GM12874 (cell line): ENCODE results near the gene TTC38.

Experiments used
- TF ChIP-seq, protein P1 (sequence below): IDR thresholded peaks from 2 replicates; pipeline ENCODE4 v1.5.1; 2011; ENCODE audit warnings: low read depth, mild to moderate bottlenecking, control low read depth, low read length, moderate library complexity; ENCODE audit not compliant: insufficient read depth

The TTC38 gene

DNA sequence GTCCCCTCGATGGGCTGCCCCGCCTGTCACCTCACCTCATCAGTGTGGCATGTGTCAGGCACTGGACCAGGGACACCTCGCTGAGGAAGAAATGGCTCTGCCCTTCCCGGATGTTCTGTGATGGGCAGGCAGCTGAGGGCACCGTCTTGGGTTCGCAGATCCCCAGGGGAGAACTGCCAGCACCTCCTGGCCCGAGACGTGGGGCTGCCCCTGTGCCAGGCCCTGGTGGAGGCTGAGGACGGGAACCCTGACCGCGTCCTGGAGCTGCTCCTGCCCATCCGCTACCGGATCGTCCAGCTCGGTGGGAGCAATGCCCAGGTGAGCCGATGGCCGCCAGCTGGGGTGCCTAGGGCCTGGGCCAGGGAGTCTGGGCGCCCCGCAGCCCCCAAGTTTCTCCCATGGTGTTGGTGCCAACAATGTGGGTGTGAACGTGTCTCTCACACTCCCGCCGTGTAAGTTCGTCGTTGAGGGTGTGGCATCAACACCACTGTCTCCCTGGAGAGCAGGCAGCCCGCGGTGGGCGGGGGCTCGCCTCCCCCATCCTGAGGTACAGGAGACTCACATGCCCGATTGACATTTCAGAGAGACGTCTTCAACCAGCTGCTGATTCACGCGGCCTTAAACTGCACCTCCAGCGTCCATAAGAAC is 21.6 kb downstream of the TTC38 start:
- TF ChIP-seq, protein P1, sequence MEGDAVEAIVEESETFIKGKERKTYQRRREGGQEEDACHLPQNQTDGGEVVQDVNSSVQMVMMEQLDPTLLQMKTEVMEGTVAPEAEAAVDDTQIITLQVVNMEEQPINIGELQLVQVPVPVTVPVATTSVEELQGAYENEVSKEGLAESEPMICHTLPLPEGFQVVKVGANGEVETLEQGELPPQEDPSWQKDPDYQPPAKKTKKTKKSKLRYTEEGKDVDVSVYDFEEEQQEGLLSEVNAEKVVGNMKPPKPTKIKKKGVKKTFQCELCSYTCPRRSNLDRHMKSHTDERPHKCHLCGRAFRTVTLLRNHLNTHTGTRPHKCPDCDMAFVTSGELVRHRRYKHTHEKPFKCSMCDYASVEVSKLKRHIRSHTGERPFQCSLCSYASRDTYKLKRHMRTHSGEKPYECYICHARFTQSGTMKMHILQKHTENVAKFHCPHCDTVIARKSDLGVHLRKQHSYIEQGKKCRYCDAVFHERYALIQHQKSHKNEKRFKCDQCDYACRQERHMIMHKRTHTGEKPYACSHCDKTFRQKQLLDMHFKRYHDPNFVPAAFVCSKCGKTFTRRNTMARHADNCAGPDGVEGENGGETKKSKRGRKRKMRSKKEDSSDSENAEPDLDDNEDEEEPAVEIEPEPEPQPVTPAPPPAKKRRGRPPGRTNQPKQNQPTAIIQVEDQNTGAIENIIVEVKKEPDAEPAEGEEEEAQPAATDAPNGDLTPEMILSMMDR, result no peak

DNA sequence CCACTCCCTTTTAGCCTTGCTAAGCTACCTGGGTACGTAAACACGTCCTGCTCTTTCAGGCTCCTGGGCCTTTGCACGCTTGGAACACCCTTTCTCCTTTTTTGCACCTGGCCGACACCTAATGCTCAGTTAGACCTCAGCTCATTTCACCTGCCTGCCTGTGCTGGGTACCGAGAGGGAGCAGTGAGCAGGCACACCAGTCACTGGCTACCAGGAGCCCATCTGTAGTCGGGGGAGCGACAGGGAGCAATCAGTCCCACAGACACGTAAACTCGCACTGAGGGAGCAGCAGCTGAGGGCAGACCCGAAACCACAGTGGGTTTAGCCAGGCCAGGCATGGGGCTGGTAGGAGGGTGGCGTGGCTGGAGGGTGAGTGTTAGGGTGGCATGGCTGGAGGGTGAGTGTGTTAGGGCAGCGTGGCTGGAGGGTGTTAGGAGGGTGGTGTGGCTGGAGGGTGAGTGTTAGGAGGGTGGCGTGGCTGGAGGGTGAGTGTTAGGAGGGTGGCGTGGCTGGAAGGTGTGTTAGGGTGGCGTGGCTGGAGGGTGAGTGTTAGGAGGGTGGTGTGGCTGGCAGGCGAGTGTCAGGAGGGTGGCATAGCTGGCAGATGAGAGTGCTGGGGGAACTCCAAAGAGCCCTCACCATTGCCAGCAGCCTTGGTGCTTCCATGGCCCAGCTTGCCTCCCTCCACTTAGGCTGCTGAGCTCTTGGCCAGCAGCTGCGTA is 22.5 kb downstream of the TTC38 start:
- TF ChIP-seq, protein P1, result no peak

DNA sequence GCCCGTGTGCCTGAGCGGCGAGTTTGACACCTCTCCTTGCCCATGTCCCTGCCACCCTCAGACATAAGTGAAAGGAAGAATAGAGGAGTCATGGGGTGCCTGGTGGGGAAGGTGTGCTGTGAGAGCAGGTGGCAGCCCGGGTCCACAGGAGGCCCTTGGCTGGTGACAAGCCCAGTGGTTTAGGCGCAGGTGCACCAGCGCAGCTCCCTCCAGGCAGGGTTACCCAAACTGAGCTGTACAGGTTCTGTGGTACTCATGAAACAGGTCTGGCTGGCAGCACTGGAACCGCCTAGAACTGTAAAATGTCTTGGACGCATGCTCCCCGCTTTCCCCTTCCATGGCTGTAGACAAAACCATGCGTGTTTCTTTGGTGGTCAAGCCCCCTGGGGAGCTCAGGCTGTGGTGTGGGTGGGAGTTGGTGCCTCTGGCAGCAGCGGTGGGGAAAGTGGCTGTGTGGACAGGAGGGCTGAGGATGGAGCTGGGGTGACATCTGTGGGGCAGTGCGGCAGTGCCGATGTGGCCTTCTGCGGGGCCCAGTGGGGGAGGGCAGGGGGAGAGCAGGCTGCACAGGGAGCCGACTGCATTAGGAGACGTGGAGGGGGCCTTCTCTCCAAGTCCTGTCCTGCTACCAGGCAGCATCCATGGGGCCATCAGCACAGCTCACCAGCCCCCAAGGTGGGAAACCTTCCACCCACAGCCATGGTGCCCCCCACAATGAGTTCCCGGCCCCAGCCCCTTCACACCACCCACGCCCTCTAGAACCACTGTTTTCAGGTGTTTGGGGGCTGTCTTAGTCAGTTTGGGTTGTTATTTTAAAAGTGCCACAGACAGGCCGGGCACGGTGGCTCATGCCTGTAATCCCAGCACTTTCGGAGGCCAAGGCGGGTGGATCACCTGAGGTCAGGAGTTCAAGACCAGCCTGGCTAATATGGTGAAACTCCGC is 23.3 kb downstream of the TTC38 start:
- TF ChIP-seq, protein P1, result no peak

DNA sequence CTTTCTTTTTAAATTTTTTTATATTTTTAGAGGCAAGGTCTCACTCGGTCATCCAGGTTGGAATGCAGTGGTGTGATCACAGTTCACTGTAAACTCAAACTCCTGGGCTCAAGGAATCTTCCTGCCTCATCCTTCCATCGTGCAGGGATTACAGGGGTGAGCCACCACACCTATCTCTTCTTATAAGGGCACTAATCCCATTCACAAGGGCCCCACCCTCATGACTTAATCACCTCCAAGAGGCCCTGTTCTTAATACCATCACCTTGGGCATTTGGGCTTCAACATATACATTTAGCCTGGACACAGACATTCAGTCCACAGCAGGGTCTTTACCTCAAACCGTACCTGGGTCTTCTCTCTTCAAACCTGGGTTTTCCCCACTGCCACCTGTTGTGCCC is 24.4 kb downstream of the TTC38 start:
- TF ChIP-seq, protein P1, result no peak

DNA sequence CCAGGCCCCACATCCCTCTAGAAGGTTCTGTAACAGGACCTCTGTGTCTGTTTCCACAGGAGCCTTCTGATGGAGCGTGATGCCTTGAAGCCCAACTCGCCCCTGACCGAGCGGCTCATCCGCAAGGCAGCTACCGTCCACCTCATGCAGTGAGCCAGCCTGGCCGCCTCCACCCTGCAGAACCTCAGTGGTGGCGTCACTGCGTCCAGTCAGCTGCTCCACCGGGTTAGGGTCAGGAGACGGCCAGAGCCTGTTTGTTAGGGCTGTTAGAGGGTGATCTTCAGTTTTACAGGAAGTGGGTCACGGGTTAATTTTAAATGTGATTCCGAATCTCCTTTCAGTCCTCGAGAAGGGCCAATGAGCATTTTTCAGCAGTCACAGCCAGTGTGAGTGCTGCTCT is 24.9 kb downstream of the TTC38 start:
- TF ChIP-seq, protein P1, result no peak

DNA sequence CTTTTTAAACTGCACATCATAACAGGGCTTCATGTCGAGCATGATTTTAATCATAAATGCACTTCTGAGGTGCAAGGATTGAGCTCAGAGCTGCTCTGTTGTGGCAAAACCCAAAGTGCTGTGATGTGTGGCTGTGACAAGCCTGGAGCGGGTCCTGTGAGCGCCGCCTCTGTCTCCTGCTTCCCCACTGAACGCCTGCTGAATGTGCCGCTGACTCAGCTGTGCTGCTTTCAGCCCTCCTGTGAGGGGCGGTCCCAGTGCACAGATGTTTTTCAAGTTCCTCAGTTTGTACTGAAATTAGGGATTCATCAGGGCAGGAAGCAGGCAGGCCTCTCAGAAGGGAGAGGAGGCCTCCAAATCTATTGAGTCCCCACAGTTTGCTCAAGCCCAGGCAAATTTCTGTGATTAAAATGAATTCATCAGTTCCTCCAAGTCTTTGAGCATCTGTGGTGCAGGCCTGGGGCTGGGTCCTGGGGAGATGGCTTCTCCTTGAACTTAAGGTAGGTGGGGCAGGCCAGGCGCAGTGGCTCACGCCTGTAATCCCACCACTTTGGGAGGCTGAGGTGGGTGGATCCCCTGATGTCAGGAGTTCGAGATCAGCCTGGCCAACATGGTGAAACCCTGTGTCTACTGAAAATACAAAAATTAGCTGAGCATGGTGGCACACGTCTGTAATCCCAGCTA is 25.9 kb downstream of the TTC38 start:
- TF ChIP-seq, protein P1, result no peak
